ENCODE data around the gene CD53.

Gene CD53

GRCh38 chr1:110876748-110877341, 3.9 kb downstream of the CD53 start:
- DNase-seq (ENCODE audit: low read depth) = no peak

GRCh38 chr1:110877364-110877763, 4.4 kb downstream of the CD53 start:
- DNase-seq (ENCODE audit: low read depth) = no peak

- DNase-seq (ENCODE audit: low read depth) = no peak
These were observed 4.8 kb downstream of the CD53 start for GRCh38 chr1:110877776-110878175.

GRCh38 chr1:110878591-110878990, 5.6 kb downstream of the CD53 start:
- DNase-seq (ENCODE audit: low read depth) = no peak

- no peak for DNase-seq (ENCODE audit: low read depth)
These were observed 6.0 kb downstream of the CD53 start for GRCh38 chr1:110878993-110879392.

GRCh38 chr1:110879758-110880606, 7.0 kb downstream of the CD53 start:
- DNase-seq (ENCODE audit: low read depth) = peak; percentile 72

GRCh38 chr1:110880708-110881374, 7.9 kb downstream of the CD53 start:
- no peak for DNase-seq (ENCODE audit: low read depth)

- DNase-seq (ENCODE audit: low read depth) = no peak
These were observed 15.1 kb downstream of the CD53 start for GRCh38 chr1:110888049-110888448.

- DNase-seq (ENCODE audit: low read depth) = no peak
These were observed 15.7 kb downstream of the CD53 start for GRCh38 chr1:110888641-110889040.

- DNase-seq (ENCODE audit: low read depth) = no peak
These were observed 17.7 kb downstream of the CD53 start for GRCh38 chr1:110890474-110891196.

- DNase-seq (ENCODE audit: low read depth) = no peak
These were observed 21.1 kb downstream of the CD53 start for GRCh38 chr1:110893908-110894490.

- DNase-seq (ENCODE audit: low read depth) = no peak
These were observed 23.1 kb downstream of the CD53 start for GRCh38 chr1:110896090-110896489.

- no peak for DNase-seq (ENCODE audit: low read depth)
These were observed 24.7 kb downstream of the CD53 start for GRCh38 chr1:110897681-110898080.

- no peak for DNase-seq (ENCODE audit: low read depth)
These were observed 25.9 kb downstream of the CD53 start for GRCh38 chr1:110898734-110899457.

GRCh38 chr1:110899458-110899843, 26.5 kb downstream of the CD53 start:
- no peak for DNase-seq (ENCODE audit: low read depth)

- DNase-seq (ENCODE audit: low read depth) = no peak
These were observed 30.0 kb downstream of the CD53 start for GRCh38 chr1:110902820-110903463.

GRCh38 chr1:110903853-110904500, 31.0 kb downstream of the CD53 start:
- DNase-seq (ENCODE audit: low read depth) = no peak

GRCh38 chr1:110912784-110913183, 39.8 kb downstream of the CD53 start:
- DNase-seq (ENCODE audit: low read depth) = no peak

GRCh38 chr1:110914676-110915075, 41.7 kb downstream of the CD53 start:
- DNase-seq (ENCODE audit: low read depth) = no peak

GRCh38 chr1:110915804-110916203, 42.9 kb downstream of the CD53 start:
- no peak for DNase-seq (ENCODE audit: low read depth)
